ENCODE data around the gene LMNA.
"Not testable (repeated sequence)": the region's sequence is repeated elsewhere in the genome, so short reads cannot be mapped to it uniquely, and the experiment has no call there.

LMNA gene

GRCh38 chr1:156119503-156120209 is 5.1 kb downstream of the LMNA start:
- FAIRE-seq (peak; percentile 47), DNase-seq (ENCODE audit: insufficient read length, low spot score) (no peak)

- no peak for DNase-seq (ENCODE audit: insufficient read length, low spot score)
- no peak for FAIRE-seq
Measured at GRCh38 chr1:156120318-156120717, 5.8 kb downstream of the LMNA start.

- DNase-seq (ENCODE audit: insufficient read length, low spot score); FAIRE-seq: not testable (repeated sequence)
Measured at GRCh38 chr1:156121005-156121404, 6.5 kb downstream of the LMNA start.

GRCh38 chr1:156121457-156121856 is 6.9 kb downstream of the LMNA start:
- DNase-seq (ENCODE audit: insufficient read length, low spot score) (no peak), FAIRE-seq (no peak)

GRCh38 chr1:156122086-156122485 is 7.6 kb downstream of the LMNA start:
- DNase-seq (ENCODE audit: insufficient read length, low spot score) (no peak), FAIRE-seq (no peak)

GRCh38 chr1:156122519-156123355 is 8.2 kb downstream of the LMNA start:
- DNase-seq (ENCODE audit: insufficient read length, low spot score) (no peak), FAIRE-seq (no peak)

GRCh38 chr1:156123356-156124196 is 9.1 kb downstream of the LMNA start:
- DNase-seq (ENCODE audit: insufficient read length, low spot score), result no peak
- FAIRE-seq, result no peak

- FAIRE-seq (no peak), DNase-seq (ENCODE audit: insufficient read length, low spot score) (no peak)
Measured at GRCh38 chr1:156124557-156125483, 10.3 kb downstream of the LMNA start.

GRCh38 chr1:156125544-156125943 is 11.0 kb downstream of the LMNA start:
- not testable (repeated sequence) for DNase-seq (ENCODE audit: insufficient read length, low spot score); FAIRE-seq

GRCh38 chr1:156126043-156126629 is 11.6 kb downstream of the LMNA start:
- FAIRE-seq, result no peak
- no peak for DNase-seq (ENCODE audit: insufficient read length, low spot score)

GRCh38 chr1:156126630-156127534 is 12.4 kb downstream of the LMNA start:
- FAIRE-seq, result peak; percentile 75
- DNase-seq (ENCODE audit: insufficient read length, low spot score), result no peak

GRCh38 chr1:156128308-156128653 is 13.8 kb downstream of the LMNA start:
- no peak for FAIRE-seq
- DNase-seq (ENCODE audit: insufficient read length, low spot score), result no peak

GRCh38 chr1:156128654-156129597 is 14.4 kb downstream of the LMNA start:
- DNase-seq (ENCODE audit: insufficient read length, low spot score), result no peak
- no peak for FAIRE-seq

- DNase-seq (ENCODE audit: insufficient read length, low spot score) (peak; percentile 74), FAIRE-seq (peak; percentile 90)
Measured at GRCh38 chr1:156129687-156130577, 15.4 kb downstream of the LMNA start.

GRCh38 chr1:156130578-156130942 is 16.0 kb downstream of the LMNA start:
- FAIRE-seq (no peak), DNase-seq (ENCODE audit: insufficient read length, low spot score) (no peak)

- no peak for DNase-seq (ENCODE audit: insufficient read length, low spot score)
- FAIRE-seq, result no peak
Measured at GRCh38 chr1:156134716-156135435, 20.4 kb downstream of the LMNA start.

Measured in GM19239 (cell line).